Neutrophil (primary cell): ENCODE measurements around the gene TNC.

Source experiments
- H3K27ac ChIP-seq: fragments of 200-600 bp; sonication (generic); 2 replicates; pipeline ENCODE4 v1.5.1; 2016; ENCODE audit warnings: mild to moderate bottlenecking, moderate library complexity
- H3K27me3 ChIP-seq: fragments of 200-600 bp; sonication (generic); 2 replicates; pipeline ENCODE4 v1.6.0; 2016; ENCODE audit warnings: mild to moderate bottlenecking
- H3K36me3 ChIP-seq: fragments of 200-600 bp; sonication (generic); 2 replicates; pipeline ENCODE4 v1.5.1; 2017
- H3K4me1 ChIP-seq, 2 experiments: fragments of 200-600 bp in 1 of 2; sonication (generic) in 1 of 2; 1 replicate in 1 of 2; 2 replicates in 1 of 2; pipeline versions ENCODE4 v1.5.1 to v1.6.1; 2013 to 2016; ENCODE audit warnings: low read depth in 1 of 2, low read length in 1 of 2, mild to moderate bottlenecking in 1 of 2, moderate library complexity in 1 of 2; ENCODE audit not compliant: control insufficient read depth in 1 of 2, insufficient read depth in 1 of 2
- H3K4me3 ChIP-seq, 2 experiments: fragments of 200-600 bp in 1 of 2; sonication (generic) in 1 of 2; 1 replicate in 1 of 2; 2 replicates in 1 of 2; pipeline ENCODE4 v1.5.1; 2013 to 2016; ENCODE audit warnings: low read depth in 1 of 2, low read length in 1 of 2, mild to moderate bottlenecking in 1 of 2, moderate library complexity in 1 of 2
- H3K9me3 ChIP-seq: fragments of 200-600 bp; sonication (generic); 2 replicates; pipeline ENCODE4 v1.5.1; 2016
- TF ChIP-seq, protein P1 (sequence below): fragments of 200-600 bp; sonication (generic); IDR thresholded peaks from 2 replicates; pipeline ENCODE4 v1.5.1; 2016; ENCODE audit warnings: antibody characterized with exemption

TNC gene

DNA sequence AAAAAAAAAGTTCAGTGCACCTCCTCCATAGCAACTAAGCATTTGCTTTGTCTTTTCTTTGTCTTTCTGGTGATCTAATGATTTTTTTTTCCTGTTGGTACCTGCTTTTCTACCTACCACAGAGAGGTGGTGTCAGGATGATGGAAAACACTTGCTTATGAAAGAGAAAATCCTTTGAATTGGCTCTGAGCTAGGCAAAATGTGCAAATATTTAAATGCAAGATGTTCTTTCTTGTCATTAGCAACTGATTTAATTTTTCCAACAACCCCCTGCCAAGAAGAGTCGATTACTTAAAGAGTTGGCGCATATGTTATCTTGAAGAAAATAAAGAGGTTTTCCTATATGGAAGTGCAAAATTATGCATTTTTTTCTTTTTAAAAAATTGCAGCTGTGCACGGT lies 37.7 kb downstream of the TNC start:
- Histone ChIP-seq H3K27ac (no peak overlapping the region), H3K9me3 (no peaks in the 10 kb centered on the region), H3K27me3 (no peaks in the 10 kb centered on the region), H3K36me3 (no peaks in the 10 kb centered on the region), H3K4me1 (no peaks in the 10 kb centered on the region), H3K4me3 (no peak overlapping the region)
- TF ChIP-seq, protein P1, sequence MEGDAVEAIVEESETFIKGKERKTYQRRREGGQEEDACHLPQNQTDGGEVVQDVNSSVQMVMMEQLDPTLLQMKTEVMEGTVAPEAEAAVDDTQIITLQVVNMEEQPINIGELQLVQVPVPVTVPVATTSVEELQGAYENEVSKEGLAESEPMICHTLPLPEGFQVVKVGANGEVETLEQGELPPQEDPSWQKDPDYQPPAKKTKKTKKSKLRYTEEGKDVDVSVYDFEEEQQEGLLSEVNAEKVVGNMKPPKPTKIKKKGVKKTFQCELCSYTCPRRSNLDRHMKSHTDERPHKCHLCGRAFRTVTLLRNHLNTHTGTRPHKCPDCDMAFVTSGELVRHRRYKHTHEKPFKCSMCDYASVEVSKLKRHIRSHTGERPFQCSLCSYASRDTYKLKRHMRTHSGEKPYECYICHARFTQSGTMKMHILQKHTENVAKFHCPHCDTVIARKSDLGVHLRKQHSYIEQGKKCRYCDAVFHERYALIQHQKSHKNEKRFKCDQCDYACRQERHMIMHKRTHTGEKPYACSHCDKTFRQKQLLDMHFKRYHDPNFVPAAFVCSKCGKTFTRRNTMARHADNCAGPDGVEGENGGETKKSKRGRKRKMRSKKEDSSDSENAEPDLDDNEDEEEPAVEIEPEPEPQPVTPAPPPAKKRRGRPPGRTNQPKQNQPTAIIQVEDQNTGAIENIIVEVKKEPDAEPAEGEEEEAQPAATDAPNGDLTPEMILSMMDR = no peak

DNA sequence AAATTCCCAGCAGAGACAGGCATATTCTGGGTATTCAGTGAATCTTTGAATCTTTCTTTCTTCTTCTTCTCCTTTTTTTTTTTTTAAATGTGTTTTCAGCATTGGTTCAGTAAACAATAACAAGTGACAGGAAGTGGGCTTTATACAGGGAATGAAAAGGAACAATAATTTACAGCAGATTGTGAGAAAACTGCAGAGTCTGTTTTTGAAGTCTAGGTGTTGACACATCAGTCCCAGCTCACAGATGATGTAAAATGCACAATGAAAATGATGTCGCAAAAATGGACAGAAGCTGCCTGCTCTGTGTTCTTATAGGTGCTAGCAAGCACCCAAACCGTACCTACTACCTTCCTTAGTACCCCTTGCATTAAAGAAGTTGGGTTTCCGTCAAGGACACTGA lies 38.8 kb downstream of the TNC start:
- Histone ChIP-seq H3K27ac (no peak overlapping the region), H3K27me3 (no peaks in the 10 kb centered on the region), H3K4me3 (no peak overlapping the region), H3K9me3 (no peaks in the 10 kb centered on the region), H3K36me3 (no peaks in the 10 kb centered on the region), H3K4me1 (no peaks in the 10 kb centered on the region)
- TF ChIP-seq, protein P1 = no peak

DNA sequence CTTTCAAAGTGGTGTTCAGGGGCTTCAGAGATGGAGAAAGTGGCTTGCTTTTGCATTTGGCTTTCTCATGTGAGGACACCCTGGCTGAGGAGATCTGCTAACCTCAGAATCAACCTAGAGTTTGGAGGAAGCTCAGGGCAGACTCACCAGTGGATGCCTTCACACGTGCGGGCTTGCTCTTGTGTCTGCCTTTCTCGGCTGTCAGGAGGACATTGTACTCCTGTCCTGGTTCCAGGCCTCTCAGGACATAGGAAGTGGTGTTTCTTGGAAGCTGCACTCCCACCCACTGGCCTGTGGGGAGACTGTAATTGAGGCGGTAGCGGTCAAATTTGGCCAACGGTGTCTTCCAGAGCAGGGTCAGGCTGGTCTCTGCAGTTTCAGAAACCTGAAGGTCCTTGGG lies 44.5 kb downstream of the TNC start:
- H3K36me3 ChIP-seq = no peaks in the 10 kb centered on the region
- TF ChIP-seq, protein P1 = no peak
- no peaks in the 10 kb centered on the region for H3K4me1 ChIP-seq
- H3K27me3 ChIP-seq = no peaks in the 10 kb centered on the region
- H3K9me3 ChIP-seq = no peaks in the 10 kb centered on the region
- H3K27ac ChIP-seq = no peak overlapping the region
- H3K4me3 ChIP-seq = no peak overlapping the region

DNA sequence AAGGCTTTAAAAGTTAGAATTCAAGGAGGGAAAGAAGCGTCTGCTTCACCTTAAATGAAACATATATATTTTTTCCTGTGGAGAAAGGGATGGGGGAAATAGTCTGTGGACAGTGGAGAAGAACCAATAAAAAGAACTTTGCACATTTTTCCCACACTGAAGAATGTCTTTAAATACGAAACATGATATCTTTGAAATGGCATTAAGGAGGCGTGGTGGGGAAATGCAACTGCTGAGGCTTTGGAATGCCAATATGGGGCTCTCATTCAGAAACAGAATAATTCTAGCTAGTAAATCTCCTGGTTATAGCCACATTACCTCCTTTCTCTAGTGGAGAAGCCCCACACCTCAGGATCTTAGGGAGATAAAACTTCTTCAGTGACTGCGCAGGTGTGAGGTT lies 46.8 kb downstream of the TNC start:
- H3K4me1 ChIP-seq = no peaks in the 10 kb centered on the region
- H3K9me3 ChIP-seq = no peaks in the 10 kb centered on the region
- no peak overlapping the region for H3K27ac ChIP-seq
- H3K36me3 ChIP-seq = no peaks in the 10 kb centered on the region
- TF ChIP-seq, protein P1 = no peak
- no peaks in the 10 kb centered on the region for H3K27me3 ChIP-seq
- no peak overlapping the region for H3K4me3 ChIP-seq

DNA sequence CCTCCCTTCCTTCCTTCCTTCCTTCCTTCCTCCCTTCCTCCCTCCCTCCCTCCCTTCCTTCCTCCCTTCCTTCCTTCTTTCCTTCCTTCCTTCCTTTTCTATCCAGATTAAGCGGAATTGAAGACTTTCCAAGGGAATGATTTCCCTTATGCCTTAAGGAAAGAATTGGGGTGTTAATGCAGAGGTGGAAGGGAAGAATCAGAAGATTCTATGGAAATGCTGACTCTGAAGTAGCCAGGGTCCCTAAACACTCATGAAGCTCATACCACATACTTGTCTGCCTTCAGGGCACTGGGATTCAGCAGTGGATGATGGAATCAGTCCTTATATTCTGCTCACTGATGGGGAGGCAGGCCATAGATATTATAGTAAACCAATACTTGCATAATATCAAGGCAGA lies 48.2 kb downstream of the TNC start:
- TF ChIP-seq, protein P1 = no peak
- Histone ChIP-seq H3K4me3 (no peak overlapping the region), H3K36me3 (no peaks in the 10 kb centered on the region), H3K4me1 (no peaks in the 10 kb centered on the region), H3K9me3 (no peaks in the 10 kb centered on the region), H3K27me3 (no peaks in the 10 kb centered on the region), H3K27ac (no peak overlapping the region)

DNA sequence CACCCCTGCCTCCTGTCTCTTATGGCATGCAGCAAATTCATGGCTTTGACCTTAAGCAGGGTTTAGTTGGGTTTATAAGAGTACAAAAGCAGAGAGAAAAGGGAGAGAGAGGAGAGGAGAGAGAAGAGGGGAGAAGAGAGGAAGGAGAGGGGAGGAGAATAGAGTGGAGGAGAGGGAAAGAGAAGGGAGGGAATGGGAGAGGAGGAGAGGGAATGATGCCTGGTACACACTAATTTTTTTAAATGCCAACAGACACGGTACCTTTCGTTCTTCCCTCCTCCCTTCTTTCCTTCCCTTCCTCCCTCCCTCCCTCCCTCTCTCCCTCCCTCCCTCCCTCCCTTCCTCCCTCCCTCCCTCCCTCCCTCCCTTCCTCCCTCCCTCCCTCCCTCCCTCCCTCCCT lies 48.7 kb downstream of the TNC start:
- no peak overlapping the region for H3K27ac ChIP-seq
- H3K9me3 ChIP-seq = no peaks in the 10 kb centered on the region
- H3K4me1 ChIP-seq = no peaks in the 10 kb centered on the region
- H3K36me3 ChIP-seq = no peaks in the 10 kb centered on the region
- H3K4me3 ChIP-seq = no peak overlapping the region
- TF ChIP-seq, protein P1 = no peak
- H3K27me3 ChIP-seq = no peaks in the 10 kb centered on the region
